HT1080 (cell line): ENCODE measurements around the gene TPCN1. TPM values are rescaled to one million over a fixed set of nuclear protein-coding genes. Genes with fewer than 3 reads are reported as not detected.

ENCODE experiments used
- DNase-seq: peaks from one replicate; pipeline ENCODE4 v3.0.0-alpha.2; 2015; ENCODE audit warnings: low read depth
- total RNA-seq: library from RNA; depleted of rRNA; stranded (reverse); fragments of >200 nt; shearing (Covaris generic); gene quantifications from 2 replicates; pipeline ENCODE4 v1.2.3, GENCODE V29; 2014

Gene TPCN1
- total RNA-seq, 1 experiment from 2014 or later: 10.2 TPM

- no peak for DNase-seq
Measured at GRCh38 chr12:113240395-113240794, 19.1 kb downstream of the TPCN1 start.

DNA sequence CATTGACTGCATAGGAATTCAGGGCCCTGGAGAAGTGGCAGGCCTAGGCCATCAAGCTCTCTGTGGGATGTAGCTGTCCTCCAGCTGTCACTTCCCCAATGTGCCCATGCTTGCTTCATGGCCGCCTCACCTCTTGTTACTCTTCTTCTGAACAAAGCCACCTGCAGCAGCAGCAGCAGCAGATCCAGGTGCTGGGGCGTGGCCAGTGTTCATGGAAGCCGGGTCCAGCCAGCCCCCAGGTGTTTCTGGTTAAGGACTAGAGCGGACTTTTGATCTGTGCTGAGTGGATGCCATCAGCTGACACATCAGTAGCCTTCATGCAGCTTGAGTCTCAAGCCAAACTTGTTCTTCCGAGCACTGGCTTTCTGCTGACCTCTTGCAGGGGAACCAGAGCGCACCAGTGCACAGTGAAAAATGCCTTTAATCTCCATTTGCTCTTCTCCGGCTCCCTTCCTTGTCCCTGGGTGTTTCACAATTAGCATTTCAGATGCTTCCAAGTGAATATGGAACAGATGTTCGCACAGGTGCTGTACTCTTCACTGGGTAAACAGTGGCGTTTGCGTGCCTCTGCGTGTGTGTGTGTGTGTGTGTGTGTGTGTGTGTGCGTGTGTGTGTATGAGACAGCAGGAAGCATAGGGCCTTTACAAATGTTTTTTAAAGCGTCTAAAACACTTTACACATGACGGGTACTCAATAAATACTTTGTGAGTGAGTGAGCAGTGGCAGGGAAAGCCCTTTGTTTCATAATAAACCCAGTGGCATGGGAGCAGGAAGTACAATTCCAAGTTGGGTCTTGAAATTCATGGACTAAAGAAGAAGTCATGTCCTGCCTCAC lies 20.1 kb downstream of the TPCN1 start:
- no peak for DNase-seq

DNA sequence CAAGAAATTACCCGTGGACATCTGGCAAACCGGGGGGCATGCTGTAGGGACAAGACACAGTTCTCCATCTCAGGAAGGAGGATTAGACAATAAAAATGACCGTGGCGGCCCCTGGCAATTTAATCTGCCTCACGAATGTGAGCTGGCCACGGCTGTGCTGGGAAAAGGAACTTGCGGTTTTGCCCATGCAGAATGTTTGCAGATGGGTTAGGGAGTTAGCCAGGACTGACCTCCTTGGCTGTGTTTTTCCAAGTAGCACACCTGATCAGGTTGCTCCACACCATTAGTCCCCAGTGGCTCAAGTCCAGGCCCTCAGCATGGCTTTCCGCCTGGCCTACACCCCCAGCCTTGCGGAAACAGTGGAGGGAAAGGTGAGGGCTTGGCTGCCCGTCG lies 20.8 kb downstream of the TPCN1 start:
- DNase-seq: peak; percentile 95

DNA sequence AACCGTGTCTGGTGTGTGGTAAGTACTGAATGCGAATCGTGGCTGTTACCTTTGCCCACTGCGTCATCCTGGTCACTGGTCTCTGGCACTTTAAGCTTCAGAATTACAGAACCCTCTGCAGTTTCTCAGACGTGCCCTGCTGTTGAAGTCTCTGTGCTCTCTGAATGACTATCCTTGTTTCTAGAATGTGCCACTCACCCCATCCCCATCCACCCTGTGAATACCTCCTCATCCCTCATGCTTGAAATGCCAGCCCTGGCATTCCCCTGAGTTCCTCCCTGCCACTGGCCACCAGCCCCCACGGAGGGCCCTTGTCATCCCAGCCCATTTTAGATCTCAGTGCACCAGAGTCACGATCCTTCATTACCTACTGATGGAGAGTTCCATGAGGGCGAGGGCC lies 21.3 kb downstream of the TPCN1 start:
- no peak for DNase-seq

- no peak for DNase-seq
Measured at GRCh38 chr12:113244047-113244460, 22.8 kb downstream of the TPCN1 start.

DNA sequence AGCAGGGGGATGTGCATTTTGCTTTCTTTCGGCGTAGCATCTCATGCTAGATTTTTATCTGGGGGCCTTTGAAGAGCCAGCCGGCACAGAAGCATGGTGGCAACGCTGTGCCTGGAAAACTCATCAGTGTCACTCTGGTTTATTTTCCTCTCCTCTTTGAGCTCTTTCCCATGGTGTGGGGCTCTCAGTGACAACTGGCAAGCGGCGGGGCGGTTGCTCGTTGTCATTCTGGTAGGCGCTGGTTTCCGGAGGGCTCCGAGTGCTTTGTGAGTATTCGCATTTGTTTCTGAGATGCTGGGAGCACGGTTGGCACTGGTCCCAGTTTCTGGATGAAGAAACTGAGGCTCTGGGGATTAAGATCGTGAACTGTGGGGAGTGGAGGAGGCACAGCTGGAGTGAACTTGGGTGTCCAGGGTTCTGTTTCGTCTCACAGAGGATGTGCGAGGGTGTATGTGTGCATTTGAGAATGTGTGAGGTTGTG lies 23.3 kb downstream of the TPCN1 start:
- no peak for DNase-seq

DNA sequence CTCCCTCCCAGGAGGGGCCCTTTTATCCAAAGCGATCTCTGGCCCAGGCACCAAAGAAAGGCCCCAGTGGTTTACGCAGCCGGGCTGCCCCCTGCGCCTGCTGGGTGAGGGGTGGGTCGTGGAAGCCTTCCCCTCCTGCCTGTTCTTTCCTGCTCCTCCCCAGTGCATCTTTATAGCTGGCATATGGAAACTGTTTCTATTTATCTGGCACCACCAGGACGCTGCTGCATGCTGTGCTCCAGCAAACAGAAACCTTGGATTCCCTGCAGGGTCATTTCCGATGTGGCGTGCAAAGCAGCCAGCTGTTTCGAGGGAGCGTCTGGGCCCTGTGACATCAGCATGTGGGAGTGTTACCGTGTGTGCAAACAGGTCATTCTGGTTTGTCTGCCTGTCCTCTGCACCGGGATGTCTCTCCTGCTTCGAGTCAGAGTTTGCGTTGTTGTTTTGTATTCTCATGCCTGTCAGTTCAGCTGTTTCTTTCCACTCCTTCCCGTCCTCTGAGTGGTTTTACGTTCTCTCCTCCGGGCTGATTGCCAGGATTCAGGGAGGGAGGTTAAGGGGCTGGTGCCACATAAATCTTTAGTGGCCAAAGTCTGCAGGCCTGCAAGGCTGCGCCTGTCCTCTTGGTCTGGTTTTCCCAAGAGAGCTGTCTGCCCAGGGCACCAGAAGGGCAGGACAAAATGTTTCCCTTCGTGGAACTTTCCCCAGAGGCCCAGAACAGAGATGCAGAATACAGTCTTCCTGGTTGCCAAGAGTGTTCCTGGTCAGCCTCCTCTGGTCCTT lies 24.6 kb downstream of the TPCN1 start:
- DNase-seq: no peak

DNA sequence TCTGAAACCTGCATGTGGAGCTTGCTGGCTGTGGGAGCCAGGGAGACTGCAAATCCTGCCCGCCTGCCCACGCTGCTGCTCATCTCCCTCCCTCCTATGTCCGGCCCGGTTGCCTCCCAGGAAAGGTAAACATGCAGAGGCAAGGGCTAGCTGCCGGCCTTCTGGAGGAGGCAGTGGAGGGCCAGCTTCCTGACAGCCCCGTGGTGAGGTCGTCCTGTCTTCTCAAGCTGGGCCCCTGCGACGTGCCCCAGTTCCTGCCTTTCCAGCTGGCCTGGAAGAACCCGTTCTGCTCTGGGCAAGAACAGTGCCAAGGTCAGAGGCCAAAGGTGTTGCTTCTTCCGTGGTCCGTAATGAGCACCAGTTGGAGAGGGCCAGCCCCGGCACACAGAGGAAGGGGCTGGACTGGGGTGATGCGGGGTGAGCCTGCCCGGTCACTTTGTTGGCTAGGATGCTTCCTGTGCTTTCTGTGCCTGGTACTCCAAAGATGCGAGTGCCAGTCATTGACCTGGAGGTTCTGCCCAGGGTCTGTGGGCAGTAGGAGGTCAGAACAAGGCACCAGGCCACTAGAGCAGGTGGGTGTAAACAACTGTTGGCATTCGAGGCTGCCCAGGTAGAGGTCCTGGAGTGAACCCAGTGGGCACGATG lies 25.3 kb downstream of the TPCN1 start:
- DNase-seq: no peak

DNA sequence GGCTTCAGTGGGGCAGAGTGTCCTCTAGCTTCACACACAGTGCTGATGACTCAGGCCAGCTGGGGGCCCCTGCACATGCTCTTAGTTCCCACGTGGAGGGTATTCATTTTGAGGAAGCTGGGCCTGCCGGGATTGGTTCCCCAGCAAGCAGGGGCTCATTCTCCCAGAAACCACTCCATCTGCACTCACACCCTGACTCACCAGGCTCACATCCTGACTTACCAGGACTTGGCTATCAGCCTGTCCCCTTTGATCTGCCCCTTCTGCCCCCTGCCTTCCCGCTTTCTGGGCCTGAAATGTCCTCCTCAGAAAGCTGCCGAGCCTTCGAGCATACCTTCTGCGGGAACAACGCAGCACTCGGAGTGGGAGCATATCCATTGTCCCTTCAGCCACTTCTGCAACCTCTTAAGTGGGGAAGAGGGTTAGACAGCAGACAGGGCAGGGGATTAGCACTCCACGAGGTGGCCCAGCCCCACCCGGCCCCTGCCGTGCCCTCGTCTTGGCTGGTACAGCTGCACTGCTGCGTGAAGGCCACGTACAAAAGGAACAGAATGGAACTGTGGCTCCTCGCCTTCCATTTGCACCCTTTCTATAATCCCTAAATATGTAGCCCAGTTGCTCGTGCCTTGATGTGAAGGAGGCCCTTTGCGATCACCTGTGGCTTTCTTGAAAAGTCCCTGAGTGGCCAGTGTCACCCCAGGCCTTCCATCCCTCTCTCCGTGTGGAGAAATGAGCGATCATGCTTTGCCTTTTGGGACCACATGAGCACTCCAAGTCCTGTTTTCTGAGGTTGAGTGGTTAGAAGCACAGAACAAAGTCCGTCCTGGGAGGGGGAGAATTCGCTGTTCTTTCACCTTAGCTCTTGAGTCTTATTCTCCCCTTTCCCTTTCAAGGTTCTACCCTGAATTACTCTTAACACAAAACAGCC lies 26.1 kb downstream of the TPCN1 start:
- peak; percentile 89 for DNase-seq

GRCh38 chr12:113248051-113248825 lies 27.0 kb downstream of the TPCN1 start:
- no peak for DNase-seq

DNA sequence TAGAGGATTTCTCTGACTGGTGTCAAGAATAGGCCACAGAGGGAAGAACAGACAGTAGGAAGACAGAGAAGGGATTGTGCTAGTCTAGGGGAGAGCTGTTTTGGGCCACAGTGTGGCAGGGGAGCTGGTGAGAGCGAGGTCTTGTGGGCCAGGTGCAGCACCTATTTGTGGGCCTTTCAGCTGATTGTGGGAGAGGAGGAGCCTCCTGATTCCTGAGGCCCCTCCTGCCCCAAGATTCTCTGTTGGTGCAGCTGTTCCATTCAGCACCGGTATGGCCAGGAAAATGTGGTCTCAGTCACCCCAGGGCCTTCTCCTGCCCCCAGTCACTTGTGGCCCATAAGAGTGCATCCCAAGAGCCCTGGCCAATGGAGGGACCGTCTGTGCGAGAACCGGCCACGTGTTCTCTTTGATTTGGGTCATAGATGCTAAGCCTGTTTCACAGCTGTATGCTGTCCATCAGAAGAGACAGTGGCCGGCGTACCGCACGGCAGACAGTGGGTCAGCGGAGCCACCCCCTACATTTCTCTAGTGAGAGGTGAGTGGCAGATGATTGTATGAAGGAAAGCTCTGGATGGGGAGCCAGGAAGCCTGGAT lies 27.7 kb downstream of the TPCN1 start:
- DNase-seq: no peak

- no peak for DNase-seq
Measured at GRCh38 chr12:113249546-113249945, 28.3 kb downstream of the TPCN1 start.

DNA sequence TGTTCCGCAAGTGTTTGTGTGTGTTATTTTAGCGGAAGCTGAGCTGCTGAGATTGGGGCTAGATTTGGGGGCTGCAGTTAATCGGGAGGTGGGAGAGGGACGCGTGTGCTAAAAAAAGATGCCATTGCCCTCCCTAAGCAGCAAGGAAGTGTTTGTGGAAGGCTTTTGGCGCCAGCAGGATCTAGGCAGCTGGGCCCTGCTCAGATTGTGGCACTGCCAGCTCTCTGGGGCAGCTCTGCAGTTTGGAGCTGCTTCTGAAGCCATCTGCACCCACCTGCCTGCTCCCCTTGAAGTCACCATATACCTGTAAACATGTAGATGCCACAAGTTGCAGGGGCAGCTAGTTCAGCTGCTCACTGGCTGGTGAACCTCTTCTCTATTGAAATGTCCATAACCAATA lies 28.8 kb downstream of the TPCN1 start:
- no peak for DNase-seq

DNA sequence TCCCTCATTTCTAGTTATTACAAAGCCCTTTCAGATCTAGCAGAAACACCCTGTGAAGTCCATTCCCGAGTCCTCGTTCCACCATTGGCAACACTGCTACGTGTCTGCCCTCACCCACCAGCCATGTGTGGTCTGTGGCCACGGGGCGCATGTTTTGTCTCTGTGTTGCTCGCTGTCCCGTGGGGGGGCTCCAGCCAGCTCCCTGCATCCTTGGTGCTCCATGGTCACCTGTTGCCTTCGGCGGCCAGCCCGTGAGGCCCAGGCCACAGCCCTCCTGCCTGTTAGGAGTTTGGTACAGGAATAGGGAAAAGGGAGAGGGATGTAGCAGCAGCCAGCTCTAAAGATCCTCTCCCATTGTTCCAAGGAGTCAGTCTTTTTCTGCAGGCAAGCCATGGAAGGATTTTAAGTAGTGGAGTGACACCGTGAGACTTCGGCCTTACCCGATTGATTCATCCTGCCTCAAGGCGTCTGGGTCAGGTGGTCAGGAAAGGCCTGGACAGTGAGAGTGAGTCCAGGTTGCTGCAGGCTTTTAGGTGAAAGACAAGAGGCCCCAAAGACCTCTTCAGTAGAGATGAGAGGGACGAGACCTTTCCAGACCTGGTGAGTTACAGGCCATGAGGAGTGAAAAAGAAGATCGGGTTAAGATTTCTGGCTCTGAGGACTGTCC lies 30.3 kb downstream of the TPCN1 start:
- no peak for DNase-seq

GRCh38 chr12:113252494-113252893 lies 31.2 kb downstream of the TPCN1 start:
- DNase-seq: no peak

DNA sequence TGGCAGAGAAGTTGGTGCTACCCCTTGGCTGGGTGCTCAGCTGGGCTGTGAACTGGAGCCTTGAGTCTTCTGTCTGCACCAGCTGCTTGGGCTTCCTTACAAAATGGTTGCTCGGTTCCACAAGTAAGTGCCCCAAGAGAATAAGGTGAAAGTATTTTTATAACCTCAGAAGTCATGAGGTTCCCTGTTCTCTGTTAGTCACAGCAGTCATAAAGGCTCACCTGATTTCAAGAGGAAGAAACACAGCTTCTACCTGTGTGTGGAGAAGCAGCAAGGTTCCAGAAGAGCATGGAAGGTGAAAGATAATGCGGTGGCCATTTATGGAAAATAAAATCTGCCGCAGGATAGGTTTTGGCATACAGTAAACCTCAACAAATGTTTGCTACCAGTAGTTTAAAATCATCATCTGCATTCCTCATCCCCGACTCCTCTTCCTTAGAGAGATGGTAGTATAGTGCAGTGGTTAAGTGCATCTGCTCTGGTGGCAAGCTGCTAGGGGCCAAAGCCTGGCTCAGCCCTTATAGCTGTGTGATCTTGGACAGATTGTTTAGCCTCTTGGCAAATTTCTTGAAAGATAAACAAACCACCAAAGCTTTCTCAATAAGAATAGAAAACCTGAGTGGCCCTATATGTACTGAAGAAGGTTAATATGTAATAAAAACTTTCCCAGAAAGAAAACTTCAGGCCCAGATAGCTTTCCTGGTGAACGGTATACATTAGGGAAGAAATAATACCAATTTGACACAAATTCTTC lies 32.4 kb downstream of the TPCN1 start:
- no peak for DNase-seq

GRCh38 chr12:113254298-113254697 lies 33.0 kb downstream of the TPCN1 start:
- DNase-seq: no peak

DNA sequence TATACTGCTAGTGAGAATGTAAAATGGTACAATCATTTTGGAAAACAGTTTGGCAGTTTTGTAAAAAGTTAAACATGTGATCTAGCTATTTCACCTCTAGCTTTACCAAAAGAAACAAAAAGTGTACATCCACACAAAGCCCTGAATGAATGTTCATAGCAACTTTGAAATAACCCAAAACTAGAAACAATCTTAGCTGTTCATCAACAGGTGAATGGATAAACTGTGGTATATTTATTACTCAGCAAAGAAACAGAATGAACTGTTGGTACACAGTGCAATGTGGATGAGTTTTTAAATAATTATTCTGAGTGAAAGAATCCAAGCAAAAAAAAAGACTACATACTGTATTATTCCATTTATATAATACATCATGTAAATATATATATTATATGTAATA lies 36.3 kb downstream of the TPCN1 start:
- no peak for DNase-seq
